H9 (cell line): ENCODE data around the gene ASMTL. TPM values are rescaled to one million over a fixed set of nuclear protein-coding genes. Genes with fewer than 3 reads are reported as not detected.

ENCODE experiments used
- DNase-seq: peaks from one replicate; pipeline ENCODE4 v3.0.0-alpha.2; 2017
- H2AFZ ChIP-seq: one replicate; pipeline ENCODE4 v1.6.1; 2013; ENCODE audit warnings: mild to moderate bottlenecking, low read length, control low read depth, moderate library complexity
- H2AK5ac ChIP-seq: 2 replicates; pipeline ENCODE4 v1.6.1; 2013; ENCODE audit warnings: low read length, control low read depth, mixed read lengths; ENCODE audit not compliant: insufficient read length
- H2BK120ac ChIP-seq: one replicate; pipeline ENCODE4 v1.6.1; 2013; ENCODE audit warnings: low read depth, mild to moderate bottlenecking, low read length, control low read depth, inconsistent platforms; ENCODE audit not compliant: poor library complexity, severe bottlenecking
- H2BK12ac ChIP-seq: 2 replicates; pipeline ENCODE4 v1.6.1; 2013; ENCODE audit warnings: low read length, control low read depth, mixed read lengths, low read depth; ENCODE audit not compliant: insufficient read length
- H2BK15ac ChIP-seq: 2 replicates; pipeline ENCODE4 v1.6.1; 2013; ENCODE audit warnings: low read depth, low read length, control low read depth
- H2BK20ac ChIP-seq: one replicate; pipeline ENCODE4 v1.6.1; 2013; ENCODE audit warnings: low read depth, mild to moderate bottlenecking, low read length, control low read depth, inconsistent platforms; ENCODE audit not compliant: poor library complexity, severe bottlenecking
- H2BK5ac ChIP-seq: 2 replicates; pipeline ENCODE4 v1.6.1; 2013; ENCODE audit warnings: low read length, control low read depth, mixed read lengths; ENCODE audit not compliant: insufficient read length
- H3K14ac ChIP-seq: 2 replicates; pipeline ENCODE4 v1.6.1; 2013; ENCODE audit warnings: low read length, control low read depth; ENCODE audit not compliant: insufficient read depth
- H3K18ac ChIP-seq: 2 replicates; pipeline ENCODE4 v1.6.1; 2013; ENCODE audit warnings: low read depth, mild to moderate bottlenecking, mixed read lengths, low read length, control low read depth; ENCODE audit not compliant: insufficient read length
- H3K23ac ChIP-seq: 2 replicates; pipeline ENCODE4 v1.6.1; 2013; ENCODE audit warnings: low read length, control low read depth, mixed read lengths, low read depth; ENCODE audit not compliant: insufficient read length
- H3K23me2 ChIP-seq: 2 replicates; pipeline ENCODE4 v1.6.1; 2013; ENCODE audit warnings: low read depth, mild to moderate bottlenecking, mixed read lengths, low read length, control low read depth; ENCODE audit not compliant: insufficient read length, poor library complexity, severe bottlenecking
- H3K27ac ChIP-seq: 2 replicates; pipeline ENCODE4 v1.5.1; 2013; ENCODE audit warnings: low read length, control low read depth, mixed read lengths, low read depth; ENCODE audit not compliant: insufficient read length
- H3K27me3 ChIP-seq: 2 replicates; pipeline ENCODE4 v1.6.1; 2013; ENCODE audit warnings: low read length, control low read depth, inconsistent platforms; ENCODE audit not compliant: insufficient read depth
- H3K4ac ChIP-seq: 2 replicates; pipeline ENCODE4 v1.6.1; 2013; ENCODE audit warnings: low read depth, mild to moderate bottlenecking, control low read depth, inconsistent platforms, low read length, moderate library complexity
- H3K4me1 ChIP-seq: 2 replicates; pipeline ENCODE4 v1.6.1; 2013; ENCODE audit warnings: low read length, control low read depth, inconsistent platforms; ENCODE audit not compliant: insufficient read depth
- H3K4me2 ChIP-seq: 2 replicates; pipeline ENCODE4 v1.6.1; 2013; ENCODE audit warnings: low read length, control low read depth, mixed read lengths; ENCODE audit not compliant: insufficient read length, insufficient read depth
- H3K56ac ChIP-seq: 2 replicates; pipeline ENCODE4 v1.6.1; 2013; ENCODE audit warnings: low read depth, mild to moderate bottlenecking, mixed read lengths, low read length, control low read depth; ENCODE audit not compliant: insufficient read length
- H3K79me1 ChIP-seq: 2 replicates; pipeline ENCODE4 v1.6.1; 2013; ENCODE audit warnings: low read depth, mild to moderate bottlenecking, moderate library complexity, low read length, control low read depth, inconsistent platforms; ENCODE audit not compliant: insufficient read depth, poor library complexity, severe bottlenecking
- H3K79me2 ChIP-seq: 2 replicates; pipeline ENCODE4 v1.6.1; 2013; ENCODE audit warnings: low read length, control low read depth, inconsistent platforms; ENCODE audit not compliant: insufficient read depth
- H3K9ac ChIP-seq: 2 replicates; pipeline ENCODE4 v1.6.1; 2013; ENCODE audit warnings: low read length, control low read depth, mixed read lengths; ENCODE audit not compliant: insufficient read length; ENCODE audit errors: extremely low read depth
- H3K9me3 ChIP-seq: one replicate; pipeline ENCODE4 v1.6.1; 2013; ENCODE audit warnings: low read depth, low read length, inconsistent platforms; ENCODE audit not compliant: control insufficient read depth
- H3T11ph ChIP-seq: one replicate; pipeline ENCODE4 v1.6.1; 2013; ENCODE audit warnings: mild to moderate bottlenecking, low read length, control low read depth, inconsistent platforms
- H4K20me1 ChIP-seq: one replicate; pipeline ENCODE4 v1.6.1; 2013; ENCODE audit not compliant: control insufficient read depth, insufficient read length, insufficient read depth
- H4K5ac ChIP-seq: 2 replicates; pipeline ENCODE4 v1.6.1; 2013; ENCODE audit warnings: low read depth, mild to moderate bottlenecking, mixed read lengths, low read length, control low read depth; ENCODE audit not compliant: insufficient read length
- H4K8ac ChIP-seq: replicated peaks from 2 replicates; pipeline ENCODE4 v1.6.1; 2013; ENCODE audit warnings: low read length, control low read depth, mixed read lengths, low read depth; ENCODE audit not compliant: insufficient read length
- H4K91ac ChIP-seq: 2 replicates; pipeline ENCODE4 v1.6.1; 2013; ENCODE audit warnings: low read depth, mild to moderate bottlenecking, moderate library complexity, mixed read lengths, low read length, control low read depth; ENCODE audit not compliant: insufficient read length
- H3K27ac Mint-ChIP-seq, 3 experiments: 2 replicates in 2 of 3; 3 replicates in 1 of 3; pipeline ENCODE4 v1.8.0; 2020 to 2021; ENCODE audit warnings: mixed read lengths in 3 of 3, mild to moderate bottlenecking in 1 of 3, moderate library complexity in 1 of 3
- H3K27me3 Mint-ChIP-seq: 2 replicates; pipeline ENCODE4 v1.8.0; 2021; ENCODE audit warnings: low read depth, mild to moderate bottlenecking, moderate library complexity, mixed read lengths
- H3K36me3 Mint-ChIP-seq, 3 experiments: 2 replicates in 2 of 3; 3 replicates in 1 of 3; pipeline ENCODE4 v1.8.0; 2020 to 2021; ENCODE audit warnings: low read depth in 3 of 3, mixed read lengths in 3 of 3; ENCODE audit not compliant: insufficient read depth in 1 of 3
- H3K4me1 Mint-ChIP-seq, 2 experiments: 2 replicates each; pipeline ENCODE4 v1.8.0; 2020; ENCODE audit warnings: mixed read lengths in 2 of 2
- H3K4me3 Mint-ChIP-seq, 2 experiments: 2 replicates in 1 of 2; 3 replicates in 1 of 2; pipeline ENCODE4 v1.8.0; 2020 to 2021; ENCODE audit warnings: mild to moderate bottlenecking in 2 of 2, mixed read lengths in 2 of 2, moderate library complexity in 1 of 2
- H3K9me3 Mint-ChIP-seq, 2 experiments: 2 replicates in 1 of 2; 3 replicates in 1 of 2; pipeline ENCODE4 v1.8.0; 2020; ENCODE audit warnings: mild to moderate bottlenecking in 2 of 2, mixed read lengths in 2 of 2, moderate library complexity in 1 of 2
- CTCF ChIP-seq: fragments of 200-600 bp; sonication (generic); conservative IDR thresholded peaks from 3 replicates; pipeline ENCODE4 v1.8.0; 2021; ENCODE audit warnings: antibody characterized with exemption, mild to moderate bottlenecking
- WGBS: extraction: QIAGEN DNeasy Blood & Tissue Kit; methylation state at CpG from one replicate; pipeline ENCODE4 v1.1.7; 2013; ENCODE audit warnings: missing lambda C conversion rate, low lambda C conversion rate, mixed read lengths; ENCODE audit not compliant: insufficient read length; ENCODE audit errors: extremely low coverage; 5-methylcytosine and 5-hydroxymethylcytosine counted together
- total RNA-seq: library from RNA; stranded (reverse); gene quantifications from 2 replicates; pipeline ENCODE4 v1.2.1, GENCODE V29; 2021

Gene ASMTL
- total RNA-seq, 1 experiment from 2014 or later: 59.8 TPM

GRCh38 chrX:1465286-1466231 lies 12.8 kb upstream of the ASMTL start:
- Histone ChIP-seq H3K79me1 (no peaks in the 10 kb centered on the region), H3K4ac (no peak overlapping the region), H3K18ac (no peak overlapping the region), H3K9me3 (no peaks in the 10 kb centered on the region), H4K5ac (no peak overlapping the region), H4K8ac (no peak overlapping the region), H3K56ac (no peak overlapping the region), H2AFZ (no peak overlapping the region), H3K14ac (no peak overlapping the region; the same call in 1 of the 2 replicates), H2AK5ac (no peak overlapping the region), H3K79me2 (no peaks in the 10 kb centered on the region), H2BK15ac (no peak overlapping the region), H4K20me1 (no peaks in the 10 kb centered on the region), H2BK12ac (no peak overlapping the region), H3K4me1 (no peaks in the 10 kb centered on the region), H3T11ph (no peak overlapping the region), H2BK120ac (no peak overlapping the region), H3K9ac (no peak overlapping the region), H3K27ac (no peak overlapping the region), H3K27me3 (no peaks in the 10 kb centered on the region; the same call in 1 of the 2 replicates), H2BK5ac (no peak overlapping the region), H3K4me2 (no peak overlapping the region), H3K23me2 (no peaks in the 10 kb centered on the region), H2BK20ac (no peak overlapping the region), H4K91ac (no peak overlapping the region), H3K23ac (no peak overlapping the region)
- Mint-ChIP-seq H3K9me3 (no peaks in the 10 kb centered on the region; a peak in 1 of 5 replicates), H3K4me1 (peaks cover 6% of the 10 kb centered on the region in 2 experiments), H3K27ac (no peak overlapping the region; a peak in 1 of 7 replicates), H3K36me3 (no peaks in the 10 kb centered on the region), H3K4me3 (no peak overlapping the region), H3K27me3 (peaks cover 8% of the 10 kb centered on the region)
- TF ChIP-seq CTCF: no peak
- no CpG with 5 or more reads among the region's 75 CpGs for WGBS
- DNase-seq: peak; percentile 28
